SH-SY5Y (cell line): ENCODE data around the gene APELA.

Experiments
- GATA2 ChIP-seq: IDR thresholded peaks from 2 replicates; pipeline ENCODE4 v1.6.1; 2011; ENCODE audit warnings: mild to moderate bottlenecking, low read depth, low read length
- GATA3 ChIP-seq: IDR thresholded peaks from 2 replicates; pipeline ENCODE4 v1.6.1; 2011; ENCODE audit warnings: low read depth, mild to moderate bottlenecking, low read length, moderate library complexity

GRCh38 chr4:164874789-164875188, 2.2 kb upstream of the APELA start:
- TF ChIP-seq GATA3: no peak
- TF ChIP-seq GATA2: no peak
